ENCODE data around the gene COMMD3. TPM values are rescaled to one million over a fixed set of nuclear protein-coding genes. Genes with fewer than 3 reads are reported as not detected.

The COMMD3 gene
- total RNA-seq, 1 experiment from 2014 or later = 2.6 TPM

- TF ChIP-seq, protein P1, sequence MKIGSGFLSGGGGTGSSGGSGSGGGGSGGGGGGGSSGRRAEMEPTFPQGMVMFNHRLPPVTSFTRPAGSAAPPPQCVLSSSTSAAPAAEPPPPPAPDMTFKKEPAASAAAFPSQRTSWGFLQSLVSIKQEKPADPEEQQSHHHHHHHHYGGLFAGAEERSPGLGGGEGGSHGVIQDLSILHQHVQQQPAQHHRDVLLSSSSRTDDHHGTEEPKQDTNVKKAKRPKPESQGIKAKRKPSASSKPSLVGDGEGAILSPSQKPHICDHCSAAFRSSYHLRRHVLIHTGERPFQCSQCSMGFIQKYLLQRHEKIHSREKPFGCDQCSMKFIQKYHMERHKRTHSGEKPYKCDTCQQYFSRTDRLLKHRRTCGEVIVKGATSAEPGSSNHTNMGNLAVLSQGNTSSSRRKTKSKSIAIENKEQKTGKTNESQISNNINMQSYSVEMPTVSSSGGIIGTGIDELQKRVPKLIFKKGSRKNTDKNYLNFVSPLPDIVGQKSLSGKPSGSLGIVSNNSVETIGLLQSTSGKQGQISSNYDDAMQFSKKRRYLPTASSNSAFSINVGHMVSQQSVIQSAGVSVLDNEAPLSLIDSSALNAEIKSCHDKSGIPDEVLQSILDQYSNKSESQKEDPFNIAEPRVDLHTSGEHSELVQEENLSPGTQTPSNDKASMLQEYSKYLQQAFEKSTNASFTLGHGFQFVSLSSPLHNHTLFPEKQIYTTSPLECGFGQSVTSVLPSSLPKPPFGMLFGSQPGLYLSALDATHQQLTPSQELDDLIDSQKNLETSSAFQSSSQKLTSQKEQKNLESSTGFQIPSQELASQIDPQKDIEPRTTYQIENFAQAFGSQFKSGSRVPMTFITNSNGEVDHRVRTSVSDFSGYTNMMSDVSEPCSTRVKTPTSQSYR (CRISPR knock-in tag; IDR thresholded peaks at IDR 0.05) = no peak
- TF ChIP-seq ZNF232 (CRISPR knock-in tag; IDR thresholded peaks at IDR 0.05) (no peak), CREB1 (CRISPR knock-in tag; IDR thresholded peaks at IDR 0.05) (no peak), ZNF425 (CRISPR knock-in tag; conservative IDR thresholded peaks at IDR 0.05) (no peak), NFE2L1 (CRISPR knock-in tag; IDR thresholded peaks at IDR 0.05) (no peak), MYBL2 (CRISPR knock-in tag; IDR thresholded peaks at IDR 0.05) (no peak), TEAD4 (CRISPR knock-in tag; IDR thresholded peaks at IDR 0.05) (no peak)
- TF ChIP-seq, protein P2, sequence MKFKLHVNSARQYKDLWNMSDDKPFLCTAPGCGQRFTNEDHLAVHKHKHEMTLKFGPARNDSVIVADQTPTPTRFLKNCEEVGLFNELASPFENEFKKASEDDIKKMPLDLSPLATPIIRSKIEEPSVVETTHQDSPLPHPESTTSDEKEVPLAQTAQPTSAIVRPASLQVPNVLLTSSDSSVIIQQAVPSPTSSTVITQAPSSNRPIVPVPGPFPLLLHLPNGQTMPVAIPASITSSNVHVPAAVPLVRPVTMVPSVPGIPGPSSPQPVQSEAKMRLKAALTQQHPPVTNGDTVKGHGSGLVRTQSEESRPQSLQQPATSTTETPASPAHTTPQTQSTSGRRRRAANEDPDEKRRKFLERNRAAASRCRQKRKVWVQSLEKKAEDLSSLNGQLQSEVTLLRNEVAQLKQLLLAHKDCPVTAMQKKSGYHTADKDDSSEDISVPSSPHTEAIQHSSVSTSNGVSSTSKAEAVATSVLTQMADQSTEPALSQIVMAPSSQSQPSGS (CRISPR knock-in tag; IDR thresholded peaks at IDR 0.05; ENCODE audit: borderline replicate concordance, low read depth) = no peak
These were observed 1.8 kb downstream of the COMMD3 start (continued) for GRCh38 chr10:22317771-22318565.

DNA sequence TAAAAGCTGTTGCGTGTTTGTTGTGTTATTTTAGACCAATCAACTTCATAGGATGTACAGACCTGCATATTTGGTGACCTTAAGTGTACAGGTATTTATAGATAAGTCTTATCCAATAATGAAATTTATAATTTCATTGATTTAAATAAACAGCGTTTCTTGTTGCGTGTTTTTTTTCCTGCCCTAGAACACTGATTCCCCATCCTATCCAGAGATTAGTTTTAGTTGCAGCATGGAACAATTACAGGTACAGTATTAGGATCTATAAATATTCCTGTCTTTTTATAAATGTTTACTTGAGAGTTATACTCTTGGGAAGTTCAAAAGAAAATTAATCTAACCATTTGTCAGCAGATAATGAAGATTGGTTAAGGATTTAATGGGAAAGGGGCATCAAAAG is 2.6 kb downstream of the COMMD3 start:
- no peak overlapping the region for H3K4me3 Mint-ChIP-seq
- peaks cover 56% of the 10 kb centered on the region for H3K4me1 Mint-ChIP-seq
- no peaks in the 10 kb centered on the region for H3K36me3 Mint-ChIP-seq
- ChIA-PET CTCF (interaction anchor here (0.6 kb wide), 1 partner anchor 22 kb away, joined by 3 read pairs; no protein-coding TSS in a partner anchor), POLR2A (no interaction called here)
- H3K27ac Mint-ChIP-seq = no peak overlapping the region
- no peaks in the 10 kb centered on the region for H3K9me3 Mint-ChIP-seq
- DNase-seq (ENCODE audit: low spot score) (no peak), ATAC-seq (no peak)
- H3K27me3 Mint-ChIP-seq (ENCODE audit: low read depth) = peaks cover 88% of the 10 kb centered on the region
- TF ChIP-seq IRF1 (CRISPR knock-in tag; IDR thresholded peaks at IDR 0.05) (no peak), SMAD4 (CRISPR knock-in tag; IDR thresholded peaks at IDR 0.05) (no peak), MYBL2 (CRISPR knock-in tag; IDR thresholded peaks at IDR 0.05) (no peak), SP1 (CRISPR knock-in tag; conservative IDR thresholded peaks at IDR 0.05) (no peak), FOXK1 (CRISPR knock-in tag; IDR thresholded peaks at IDR 0.05) (no peak), CREM (CRISPR knock-in tag; IDR thresholded peaks at IDR 0.05) (no peak), PRDM15 (CRISPR knock-in tag; IDR thresholded peaks at IDR 0.05) (no peak), JAZF1 (CRISPR knock-in tag; IDR thresholded peaks at IDR 0.05) (no peak), GABPB1 (CRISPR knock-in tag; IDR thresholded peaks at IDR 0.05) (no peak), GRHL2 (CRISPR knock-in tag; IDR thresholded peaks at IDR 0.05; ENCODE audit: insufficient replicate concordance, severe bottlenecking) (no peak)
- TF ChIP-seq, protein P3, sequence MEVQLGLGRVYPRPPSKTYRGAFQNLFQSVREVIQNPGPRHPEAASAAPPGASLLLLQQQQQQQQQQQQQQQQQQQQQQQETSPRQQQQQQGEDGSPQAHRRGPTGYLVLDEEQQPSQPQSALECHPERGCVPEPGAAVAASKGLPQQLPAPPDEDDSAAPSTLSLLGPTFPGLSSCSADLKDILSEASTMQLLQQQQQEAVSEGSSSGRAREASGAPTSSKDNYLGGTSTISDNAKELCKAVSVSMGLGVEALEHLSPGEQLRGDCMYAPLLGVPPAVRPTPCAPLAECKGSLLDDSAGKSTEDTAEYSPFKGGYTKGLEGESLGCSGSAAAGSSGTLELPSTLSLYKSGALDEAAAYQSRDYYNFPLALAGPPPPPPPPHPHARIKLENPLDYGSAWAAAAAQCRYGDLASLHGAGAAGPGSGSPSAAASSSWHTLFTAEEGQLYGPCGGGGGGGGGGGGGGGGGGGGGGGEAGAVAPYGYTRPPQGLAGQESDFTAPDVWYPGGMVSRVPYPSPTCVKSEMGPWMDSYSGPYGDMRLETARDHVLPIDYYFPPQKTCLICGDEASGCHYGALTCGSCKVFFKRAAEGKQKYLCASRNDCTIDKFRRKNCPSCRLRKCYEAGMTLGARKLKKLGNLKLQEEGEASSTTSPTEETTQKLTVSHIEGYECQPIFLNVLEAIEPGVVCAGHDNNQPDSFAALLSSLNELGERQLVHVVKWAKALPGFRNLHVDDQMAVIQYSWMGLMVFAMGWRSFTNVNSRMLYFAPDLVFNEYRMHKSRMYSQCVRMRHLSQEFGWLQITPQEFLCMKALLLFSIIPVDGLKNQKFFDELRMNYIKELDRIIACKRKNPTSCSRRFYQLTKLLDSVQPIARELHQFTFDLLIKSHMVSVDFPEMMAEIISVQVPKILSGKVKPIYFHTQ (CRISPR knock-in tag; IDR thresholded peaks at IDR 0.05) = no peak
- TF ChIP-seq, protein P4, sequence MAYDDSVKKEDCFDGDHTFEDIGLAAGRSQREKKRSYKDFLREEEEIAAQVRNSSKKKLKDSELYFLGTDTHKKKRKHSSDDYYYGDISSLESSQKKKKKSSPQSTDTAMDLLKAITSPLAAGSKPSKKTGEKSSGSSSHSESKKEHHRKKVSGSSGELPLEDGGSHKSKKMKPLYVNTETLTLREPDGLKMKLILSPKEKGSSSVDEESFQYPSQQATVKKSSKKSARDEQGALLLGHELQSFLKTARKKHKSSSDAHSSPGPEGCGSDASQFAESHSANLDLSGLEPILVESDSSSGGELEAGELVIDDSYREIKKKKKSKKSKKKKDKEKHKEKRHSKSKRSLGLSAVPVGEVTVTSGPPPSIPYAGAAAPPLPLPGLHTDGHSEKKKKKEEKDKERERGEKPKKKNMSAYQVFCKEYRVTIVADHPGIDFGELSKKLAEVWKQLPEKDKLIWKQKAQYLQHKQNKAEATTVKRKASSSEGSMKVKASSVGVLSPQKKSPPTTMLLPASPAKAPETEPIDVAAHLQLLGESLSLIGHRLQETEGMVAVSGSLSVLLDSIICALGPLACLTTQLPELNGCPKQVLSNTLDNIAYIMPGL (CRISPR knock-in tag; IDR thresholded peaks at IDR 0.05) = no peak
